ENCODE data around the gene VWF.
"Not testable (repeated sequence)": the region's sequence is repeated elsewhere in the genome, so short reads cannot be mapped to it uniquely, and the experiment has no call there.

Gene VWF

GRCh38 chr12:6025703-6026298 is 98.7 kb downstream of the VWF start:
- not testable (repeated sequence) for DNase-seq

GRCh38 chr12:6024066-6024465 is 100.4 kb downstream of the VWF start:
- DNase-seq = not testable (repeated sequence)

- DNase-seq = no peak
These were observed 103.5 kb downstream of the VWF start for GRCh38 chr12:6020930-6021329.

GRCh38 chr12:6020511-6020910 is 104.0 kb downstream of the VWF start:
- not testable (repeated sequence) for DNase-seq

GRCh38 chr12:6019256-6019655 is 105.2 kb downstream of the VWF start:
- not testable (repeated sequence) for DNase-seq

GRCh38 chr12:6018265-6018664 is 106.2 kb downstream of the VWF start:
- DNase-seq = no peak

GRCh38 chr12:6016756-6017155 is 107.7 kb downstream of the VWF start:
- no peak for DNase-seq

- not testable (repeated sequence) for DNase-seq
These were observed 108.5 kb downstream of the VWF start for GRCh38 chr12:6016004-6016403.

GRCh38 chr12:6015271-6015670 is 109.2 kb downstream of the VWF start:
- not testable (repeated sequence) for DNase-seq

- DNase-seq = not testable (repeated sequence)
These were observed 113.7 kb downstream of the VWF start for GRCh38 chr12:6010631-6011350.

GRCh38 chr12:5997260-5997659 is 127.2 kb downstream of the VWF start:
- DNase-seq = no peak

- DNase-seq = no peak
These were observed 128.0 kb downstream of the VWF start for GRCh38 chr12:5996459-5996858.

- DNase-seq = no peak
These were observed 134.8 kb downstream of the VWF start for GRCh38 chr12:5989621-5990020.

- DNase-seq = peak; percentile 42
These were observed 135.8 kb downstream of the VWF start for GRCh38 chr12:5988659-5989116.

GRCh38 chr12:5988088-5988487 is 136.4 kb downstream of the VWF start:
- DNase-seq = no peak

GRCh38 chr12:5987573-5987972 is 136.9 kb downstream of the VWF start:
- DNase-seq = no peak

- no peak for DNase-seq
These were observed 139.0 kb downstream of the VWF start for GRCh38 chr12:5985471-5985870.

GRCh38 chr12:5984873-5985272 is 139.6 kb downstream of the VWF start:
- DNase-seq = no peak

- no peak for DNase-seq
These were observed 142.4 kb downstream of the VWF start for GRCh38 chr12:5982106-5982505.

GRCh38 chr12:5977556-5977955 is 146.9 kb downstream of the VWF start:
- DNase-seq = no peak

GRCh38 chr12:5976711-5977110 is 147.8 kb downstream of the VWF start:
- DNase-seq = no peak

- DNase-seq = no peak
These were observed 148.3 kb downstream of the VWF start for GRCh38 chr12:5976196-5976595.

GRCh38 chr12:5973461-5974115 is 150.9 kb downstream of the VWF start:
- no peak for DNase-seq

GRCh38 chr12:5972387-5972786 is 152.1 kb downstream of the VWF start:
- DNase-seq = no peak

All from CD4-positive, alpha-beta T cell treated with Interleukin-4 for 4 hours (primary cell).